NB4 (cell line): ENCODE results near the gene RAB11FIP2.

Source experiments
- CTCF ChIP-seq: IDR thresholded peaks from one replicate; pipeline ENCODE4 v1.5.1; 2012; ENCODE audit warnings: low read depth, low read length
- MAX ChIP-seq: IDR thresholded peaks from 2 replicates; pipeline ENCODE4 v1.6.1; 2011; ENCODE audit warnings: low read depth, low read length
- MYC ChIP-seq: IDR thresholded peaks from 2 replicates; pipeline ENCODE4 v1.6.1; 2011; ENCODE audit warnings: low read depth, low read length
- POLR2A ChIP-seq: IDR thresholded peaks from 2 replicates; pipeline ENCODE4 v1.6.1; 2011; ENCODE audit warnings: mild to moderate bottlenecking; ENCODE audit not compliant: insufficient read length; ENCODE audit errors: extremely low read depth

- TF ChIP-seq MAX (0 out of 2 replicates have a peak, but pooled peaks have one; percentile 45), POLR2A (no peak), MYC (peak; percentile 69), CTCF (no peak)
Measured at GRCh38 chr10:118035354-118036005, 11.3 kb downstream of the RAB11FIP2 start.
